Measurements from ENCODE around the gene ALOX5. TPM values are rescaled to one million over a fixed set of nuclear protein-coding genes. Genes with fewer than 3 reads are reported as not detected.

ALOX5 gene
- total and polyA plus RNA-seq, 10 of the 15 experiments (the other 5 are each of a cell fraction or from before 2014, with no cell fraction given), result 0.43 to 102 (median 34.2) TPM

GRCh38 chr10:45418849-45419675 is 45.0 kb downstream of the ALOX5 start:
- ChIA-PET RAD21 (ENCODE audit: unreplicated experiment) (interaction anchor here (0.5 to 4.0 kb wide), 5 partner anchors 12 to 455 kb away, joined by 3 to 51 read pairs (median 8); no protein-coding TSS in a partner anchor), CTCF (interaction anchor here (0.8 to 4.4 kb wide), 6 partner anchors 42 to 253 kb away, joined by 3 to 21 read pairs (median 4); no protein-coding TSS in a partner anchor), SMC1A (ENCODE audit: uncharacterized antibody, unreplicated experiment) (interaction anchor here (3.7 to 6.2 kb wide), 2 partner anchors 42 to 46 kb away, joined by 16 to 56 read pairs; no protein-coding TSS in a partner anchor), POLR2A (interaction anchor here (0.6 to 2.1 kb wide), 8 partner anchors 10 to 608 kb away, joined by 3 to 11 read pairs (median 3); no protein-coding TSS in a partner anchor)
- Histone ChIP-seq H3K79me2 (ENCODE audit: control insufficient read depth, insufficient read depth, low read length) (peaks cover 12% of the 10 kb centered on the region), H2AFZ (ENCODE audit: control insufficient read depth, low read depth, low read length) (peak overlapping the region; percentile 83), H3K4me3 (peak overlapping the region; percentile 72), H3K4me1 (ENCODE audit: control insufficient read depth, insufficient read depth, low read length) (peaks cover 34% of the 10 kb centered on the region), H4K20me1 (ENCODE audit: control insufficient read depth, insufficient read depth) (no peaks in the 10 kb centered on the region), H3K27ac (ENCODE audit: control insufficient read depth, insufficient read depth) (peak overlapping the region; percentile 93), H3K9me3 (replicated peaks; ENCODE audit: control insufficient read depth, insufficient read depth, low read length) (no peaks in the 10 kb centered on the region), H3K27me3 (replicated peaks in 1 of 2; ENCODE audit: control insufficient read depth in 2 of 2, insufficient read depth in 2 of 2, low read length in 1 of 2) (no peaks in the 10 kb centered on the region), H3K4me2 (ENCODE audit: control insufficient read depth, insufficient read depth) (peak overlapping the region; percentile 99), H3K36me3 (ENCODE audit: control insufficient read depth in 2 of 2, insufficient read depth in 2 of 2, low read length in 1 of 2) (peaks cover 0 to 2% of the 10 kb centered on the region in 2 experiments; a peak in 1 of 4 replicates), H3K9ac (ENCODE audit: control insufficient read depth, insufficient read depth, low read length) (peak overlapping the region; percentile 98)
- intact Hi-C loops (cut with micrococcal nuclease; ENCODE audit: unreplicated experiment), result no loop called here
- in situ Hi-C loops (cut with MboI), result no loop called here
- under 1% methylated on average over 52 of the region's 60 CpGs for WGBS (ENCODE audit: insufficient coverage, insufficient replicate concordance, low lambda C conversion rate, missing lambda C conversion rate)
- DNase-seq (ENCODE audit: low read depth, low spot score) (peak; percentile 51), FAIRE-seq (no peak), ATAC-seq (peak; percentile 89)
- TSS peak; percentile 75 for BruUV-seq (replicated peaks)
- TF ChIP-seq E2F8 (IDR thresholded peaks at IDR 0.05; ENCODE audit: low read depth, partially characterized antibody), result no peak
- TF ChIP-seq KAT2A (conservative IDR thresholded peaks at IDR 0.05; ENCODE audit: control insufficient read depth, low read depth, low read length), result no peak
- 0 out of 2 replicates have a peak, but pooled peaks have one; percentile 34 for TF ChIP-seq MXI1 (IDR thresholded peaks at IDR 0.05; ENCODE audit: low read depth, low read length)
- TF ChIP-seq POLR2AphosphoS2 (IDR thresholded peaks at IDR 0.05; ENCODE audit: low read depth, low read length), result 0 out of 2 replicates have a peak, but pooled peaks have one; percentile 56
- peak; percentile 84 for TF ChIP-seq IKZF1 (conservative IDR thresholded peaks at IDR 0.05)
- no peak for TF ChIP-seq USF2 (IDR thresholded peaks at IDR 0.05; ENCODE audit: borderline replicate concordance, low read depth, low read length)
- TF ChIP-seq DPF2 (IDR thresholded peaks at IDR 0.05), result peak; percentile 42; the same call in 1 of the 2 replicates
- TF ChIP-seq SMAD5 (IDR thresholded peaks at IDR 0.05; ENCODE audit: low read depth), result peak; percentile 80
- TF ChIP-seq GATAD2B (conservative IDR thresholded peaks at IDR 0.05; ENCODE audit: low read depth), result peak; percentile 88
- 0 out of 2 replicates have a peak, but pooled peaks have one; percentile 6 for TF ChIP-seq TCF3 (IDR thresholded peaks at IDR 0.05; ENCODE audit: borderline replicate concordance, insufficient read depth, low read depth, low read length)
- no peak for TF ChIP-seq NFIC (IDR thresholded peaks at IDR 0.05; ENCODE audit: low read depth, low read length)
- TF ChIP-seq SRF (IDR thresholded peaks at IDR 0.05; ENCODE audit: low read depth in 2 of 2, low read length in 2 of 2), result no peak
- TF ChIP-seq SMC3 (IDR thresholded peaks at IDR 0.05; ENCODE audit: borderline replicate concordance, low read length), result peak; percentile 7; the same call in 1 of the 2 replicates
- TF ChIP-seq POU2F2 (IDR thresholded peaks at IDR 0.05; ENCODE audit: borderline replicate concordance, low read depth, low read length), result 0 out of 3 replicates have a peak, but pooled peaks have one; percentile 32
- 0 out of 2 replicates have a peak, but pooled peaks have one; percentile 21 for TF ChIP-seq ZNF217 (IDR thresholded peaks at IDR 0.05)
- TF ChIP-seq BHLHE40 (IDR thresholded peaks at IDR 0.05; ENCODE audit: borderline replicate concordance in 1 of 2, low read depth in 2 of 2, low read length in 1 of 2), result peak in 1 of 2 experiments; percentile 56; a peak in 1 of 4 replicates
- TF ChIP-seq YY1 (IDR thresholded peaks at IDR 0.05; ENCODE audit: low read depth, low read length), result 0 out of 2 replicates have a peak, but pooled peaks have one; percentile 37
- peak; percentile 37 to 76 for TF ChIP-seq IKZF2 (IDR thresholded peaks at IDR 0.05)
- TF ChIP-seq EED (IDR thresholded peaks at IDR 0.05; ENCODE audit: low read depth), result peak; percentile 56
- TF ChIP-seq POLR2AphosphoS5 (IDR thresholded peaks at IDR 0.05; ENCODE audit: low read length), result peak; percentile 88
- TF ChIP-seq POLR2A (IDR thresholded peaks at IDR 0.05; ENCODE audit: low read depth, low read length), result peak; percentile 88
